ENCODE measurements around the gene CXXC5. TPM values are rescaled to one million over a fixed set of nuclear protein-coding genes. Genes with fewer than 3 reads are reported as not detected.

CXXC5 gene
- total and polyA plus RNA-seq, 12 donors, result 28.7 to 51.6 (median 36.0) TPM

GRCh38 chr5:139630855-139631254, 17.3 kb upstream of the CXXC5 start:
- H3K36me3 ChIP-seq, result peaks cover 0 to 63% (median 23%) of the 10 kb centered on the region in 9 donors

GRCh38 chr5:139631520-139632165, 16.5 kb upstream of the CXXC5 start:
- 84% methylated on average over 3 of the region's 3 CpGs for WGBS, 2 donors
- ATAC-seq (no peak), DNase-seq (no peak)
- no peaks in the 10 kb centered on the region for H3K27me3 ChIP-seq
- peaks cover 0 to 56% (median 15%) of the 10 kb centered on the region in 9 donors for H3K36me3 ChIP-seq
- intact Hi-C loops (cut with DNase I), result loop anchor here in 3 of 10 donors (2.0 to 10.0 kb wide), 4 partner anchors 61 to 233 kb away; no protein-coding TSS in a partner anchor
- no peak overlapping the region for H3K4me3 ChIP-seq
- TF ChIP-seq CTCF (IDR thresholded peaks at IDR 0.05), result no peak
- H3K9me3 ChIP-seq, result no peaks in the 10 kb centered on the region
- H3K27ac ChIP-seq, result no peak overlapping the region
- peaks cover 8 to 28% (median 18%) of the 10 kb centered on the region in 9 donors for H3K4me1 ChIP-seq

More at GRCh38 chr5:139630855-139631254, 17.3 kb upstream of the CXXC5 start:
- DNase-seq (no peak), ATAC-seq (no peak)
- H3K4me1 ChIP-seq, result peaks cover under 1 to 20% (median 10%) of the 10 kb centered on the region in 9 donors
- no peak overlapping the region for H3K4me3 ChIP-seq
- TF ChIP-seq CTCF (IDR thresholded peaks at IDR 0.05), result no peak
- H3K27me3 ChIP-seq, result no peaks in the 10 kb centered on the region
- no peak overlapping the region for H3K27ac ChIP-seq
- intact Hi-C loops (cut with DNase I), result loop anchor here in 2 of 10 donors (5.0 to 10.0 kb wide), 3 partner anchors 61 to 234 kb away; no protein-coding TSS in a partner anchor
- H3K9me3 ChIP-seq, result no peaks in the 10 kb centered on the region

GRCh38 chr5:139633295-139634027, 14.7 kb upstream of the CXXC5 start:
- Histone ChIP-seq H3K9me3 (no peaks in the 10 kb centered on the region), H3K4me3 (no peak overlapping the region), H3K36me3 (peaks cover 0 to 37% (median 5%) of the 10 kb centered on the region in 9 donors), H3K4me1 (peaks cover 15 to 44% (median 35%) of the 10 kb centered on the region in 9 donors), H3K27me3 (no peaks in the 10 kb centered on the region), H3K27ac (no peak overlapping the region)
- ATAC-seq (peak in 7 of 8 donors; percentile 13 to 41 (median 29)), DNase-seq (peak; percentile 64 to 68)
- WGBS, 2 donors, result 15 to 26% methylated on average over 6 of the region's 6 CpGs
- peak; percentile 93 to 99 (median 96) for TF ChIP-seq CTCF (IDR thresholded peaks at IDR 0.05)
- intact Hi-C loops (cut with DNase I), result loop anchor here (1.0 to 10.0 kb wide), 10 partner anchors 55 to 231 kb away; no protein-coding TSS in a partner anchor

- no peak overlapping the region for H3K4me3 ChIP-seq
- DNase-seq, result no peak
- no peak for ATAC-seq
- intact Hi-C loops (cut with DNase I), result loop anchor here in 6 of 10 donors (1.0 to 10.0 kb wide), 8 partner anchors 55 to 231 kb away; no protein-coding TSS in a partner anchor
- H3K36me3 ChIP-seq, result peaks cover 0 to 32% (median 5%) of the 10 kb centered on the region in 9 donors
- H3K27ac ChIP-seq, result no peak overlapping the region
- no peak for TF ChIP-seq CTCF (IDR thresholded peaks at IDR 0.05)
- no peaks in the 10 kb centered on the region for H3K27me3 ChIP-seq
- peaks cover 19 to 49% (median 40%) of the 10 kb centered on the region in 9 donors for H3K4me1 ChIP-seq
- WGBS, 2 donors, result 83 to 88% methylated on average over 2 of the region's 2 CpGs
- no peaks in the 10 kb centered on the region for H3K9me3 ChIP-seq
Observed at GRCh38 chr5:139634028-139634325, 14.2 kb upstream of the CXXC5 start.

Measured in heart right ventricle (tissue), 16 donors.